HepG2 (cell line): ENCODE measurements around the gene ADARB1. TPM values are rescaled to one million over a fixed set of nuclear protein-coding genes. Genes with fewer than 3 reads are reported as not detected.

Experiments used
- CENPT ChIP-seq: sonication (generic); formaldehyde crosslinking; IDR thresholded peaks from 2 replicates; pipeline ENCODE4 v1.8.0; 2022; ENCODE audit warnings: low read depth, mild to moderate bottlenecking, moderate library complexity, missing genetic modification reagents
- EED ChIP-seq: sonication (generic); formaldehyde crosslinking; IDR thresholded peaks from 2 replicates; pipeline ENCODE4 v1.5.0; 2020; ENCODE audit warnings: mild to moderate bottlenecking, missing genetic modification reagents
- FOSL2 ChIP-seq: sonication (generic); formaldehyde crosslinking; IDR thresholded peaks from 2 replicates; pipeline ENCODE4 v1.4.0; 2020; ENCODE audit warnings: missing genetic modification reagents
- GZF1 ChIP-seq: sonication (generic); formaldehyde crosslinking; IDR thresholded peaks from 2 replicates; pipeline ENCODE4 v1.5.1; 2020; ENCODE audit warnings: mild to moderate bottlenecking, missing genetic modification reagents
- HHEX ChIP-seq: IDR thresholded peaks from 2 replicates; pipeline ENCODE4 v1.6.1; 2016; ENCODE audit warnings: control low read depth
- MLLT10 ChIP-seq: sonication (generic); formaldehyde crosslinking; IDR thresholded peaks from 2 replicates; pipeline ENCODE4 v1.4.0; 2020; ENCODE audit warnings: missing genetic modification reagents
- PATZ1 ChIP-seq: sonication (generic); formaldehyde crosslinking; IDR thresholded peaks from 2 replicates; pipeline ENCODE4 v1.4.0; 2020; ENCODE audit warnings: missing genetic modification reagents
- SIN3A ChIP-seq: IDR thresholded peaks from 2 replicates; pipeline ENCODE4 v1.6.1; 2011; ENCODE audit warnings: low read depth, mild to moderate bottlenecking, control low read depth, low read length, borderline replicate concordance
- ZNF138 ChIP-seq: sonication (generic); formaldehyde crosslinking; IDR thresholded peaks from 2 replicates; pipeline ENCODE4 v1.5.0; 2020; ENCODE audit warnings: mild to moderate bottlenecking, low read depth, missing genetic modification reagents
- ZNF225 ChIP-seq: sonication (generic); formaldehyde crosslinking; IDR thresholded peaks from 2 replicates; pipeline ENCODE4 v1.4.0; 2020; ENCODE audit warnings: mild to moderate bottlenecking, missing genetic modification reagents
- ZNF256 ChIP-seq: sonication (generic); formaldehyde crosslinking; conservative IDR thresholded peaks from 2 replicates; pipeline ENCODE4 v1.4.0; 2020; ENCODE audit warnings: missing genetic modification reagents
- ZNF282 ChIP-seq: fragments of 450-650 bp; IDR thresholded peaks from 2 replicates; pipeline ENCODE4 v1.6.1; 2018; ENCODE audit not compliant: partially characterized antibody
- ZNF619 ChIP-seq: sonication (generic); formaldehyde crosslinking; IDR thresholded peaks from 2 replicates; pipeline ENCODE4 v1.4.0; 2020; ENCODE audit warnings: mild to moderate bottlenecking, missing genetic modification reagents
- ZNF772 ChIP-seq: sonication (generic); formaldehyde crosslinking; IDR thresholded peaks from 2 replicates; pipeline ENCODE4 v1.5.0; 2020; ENCODE audit warnings: mild to moderate bottlenecking, missing genetic modification reagents
- ZNF773 ChIP-seq: sonication (generic); formaldehyde crosslinking; IDR thresholded peaks from 2 replicates; pipeline ENCODE4 v1.4.0; 2020; ENCODE audit warnings: missing genetic modification reagents, borderline replicate concordance
- polyA plus RNA-seq, 8 experiments: library from polyadenylated mRNA; depleted of rRNA in 3 of 8; stranded (reverse) in 7 of 8; unstranded in 1 of 8; fragments of >200 nt; fragmentation: Illumina TruSeq in 4 of 8; extraction: Trizol in 4 of 8; gene quantifications; 2 replicates each; pipeline versions ENCODE4 v1.2.1 to v1.2.3, GENCODE V29; 2011 to 2016; ENCODE audit warnings: low read depth in 4 of 8, missing spikeins in 1 of 8, mixed read lengths in 1 of 8; ENCODE audit not compliant: insufficient read depth in 1 of 8
- total RNA-seq, 5 experiments: library from RNA; depleted of rRNA; stranded (reverse); fragments of >200 nt; fragmentation: Illumina TruSeq; extraction: Trizol; gene quantifications; 2 replicates each; pipeline ENCODE4 v1.2.3, GENCODE V29; 2016; ENCODE audit warnings: low read depth in 1 of 5
- TF ChIP-seq, protein P1 (sequence below), 2 experiments: fragments of 450-650 bp in 1 of 2; sonication (generic) in 1 of 2; formaldehyde crosslinking in 1 of 2; IDR thresholded peaks; 2 replicates each; pipeline versions ENCODE4 v1.6.1 to v1.8.0; 2016 to 2022; ENCODE audit warnings: antibody characterized with exemption in 1 of 2, mild to moderate bottlenecking in 1 of 2, missing genetic modification reagents in 1 of 2
- TF ChIP-seq, protein P2 (sequence below): sonication (generic); formaldehyde crosslinking; conservative IDR thresholded peaks from 2 replicates; pipeline ENCODE4 v1.4.0; 2020; ENCODE audit warnings: missing genetic modification reagents

ADARB1 gene
- total and polyA plus RNA-seq, 2 of the 13 experiments (the other 11 are each of a cell fraction or from before 2014, with no cell fraction given) = 6.6 to 10.0 TPM

DNA sequence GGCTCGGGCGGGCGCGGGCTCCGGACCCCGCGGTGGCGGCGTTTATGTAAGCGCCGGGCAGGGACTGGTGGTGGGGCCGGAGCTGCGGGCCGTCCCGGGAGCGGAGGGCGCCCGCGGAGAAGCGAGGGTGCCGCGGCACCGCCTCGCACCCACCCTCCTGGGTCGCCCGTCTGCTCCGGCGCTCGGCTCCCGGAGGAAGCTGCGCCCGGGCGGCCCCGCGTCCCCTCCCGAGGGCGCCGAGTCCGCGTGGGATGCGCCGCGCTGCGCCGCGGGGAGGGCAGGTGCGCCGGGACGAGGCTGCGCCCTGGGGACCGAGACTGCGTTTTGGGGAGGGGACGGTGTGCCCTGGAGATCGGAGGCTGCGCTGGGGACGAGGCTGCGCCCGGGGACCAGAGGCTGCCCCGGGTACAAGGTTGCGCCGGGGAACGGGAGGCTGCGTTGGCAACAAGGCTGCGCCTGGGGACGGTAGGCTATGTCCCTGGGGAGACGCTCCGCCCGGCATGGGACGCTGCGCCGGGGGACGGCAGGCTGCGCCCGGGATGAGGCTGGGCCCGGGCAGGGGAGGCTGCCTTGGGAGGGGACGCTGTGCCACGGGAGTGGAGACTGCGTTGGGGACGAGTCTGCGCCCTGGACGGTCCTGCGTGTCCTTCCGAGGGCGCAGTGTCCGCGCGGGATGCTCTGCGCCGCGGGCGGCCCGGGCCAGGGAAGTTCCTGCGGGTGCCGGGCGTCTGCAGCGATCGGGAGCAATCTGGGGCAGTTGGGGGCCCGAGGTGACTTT lies 627 bp downstream of the ADARB1 start (continued):
- TF ChIP-seq, protein P1, sequence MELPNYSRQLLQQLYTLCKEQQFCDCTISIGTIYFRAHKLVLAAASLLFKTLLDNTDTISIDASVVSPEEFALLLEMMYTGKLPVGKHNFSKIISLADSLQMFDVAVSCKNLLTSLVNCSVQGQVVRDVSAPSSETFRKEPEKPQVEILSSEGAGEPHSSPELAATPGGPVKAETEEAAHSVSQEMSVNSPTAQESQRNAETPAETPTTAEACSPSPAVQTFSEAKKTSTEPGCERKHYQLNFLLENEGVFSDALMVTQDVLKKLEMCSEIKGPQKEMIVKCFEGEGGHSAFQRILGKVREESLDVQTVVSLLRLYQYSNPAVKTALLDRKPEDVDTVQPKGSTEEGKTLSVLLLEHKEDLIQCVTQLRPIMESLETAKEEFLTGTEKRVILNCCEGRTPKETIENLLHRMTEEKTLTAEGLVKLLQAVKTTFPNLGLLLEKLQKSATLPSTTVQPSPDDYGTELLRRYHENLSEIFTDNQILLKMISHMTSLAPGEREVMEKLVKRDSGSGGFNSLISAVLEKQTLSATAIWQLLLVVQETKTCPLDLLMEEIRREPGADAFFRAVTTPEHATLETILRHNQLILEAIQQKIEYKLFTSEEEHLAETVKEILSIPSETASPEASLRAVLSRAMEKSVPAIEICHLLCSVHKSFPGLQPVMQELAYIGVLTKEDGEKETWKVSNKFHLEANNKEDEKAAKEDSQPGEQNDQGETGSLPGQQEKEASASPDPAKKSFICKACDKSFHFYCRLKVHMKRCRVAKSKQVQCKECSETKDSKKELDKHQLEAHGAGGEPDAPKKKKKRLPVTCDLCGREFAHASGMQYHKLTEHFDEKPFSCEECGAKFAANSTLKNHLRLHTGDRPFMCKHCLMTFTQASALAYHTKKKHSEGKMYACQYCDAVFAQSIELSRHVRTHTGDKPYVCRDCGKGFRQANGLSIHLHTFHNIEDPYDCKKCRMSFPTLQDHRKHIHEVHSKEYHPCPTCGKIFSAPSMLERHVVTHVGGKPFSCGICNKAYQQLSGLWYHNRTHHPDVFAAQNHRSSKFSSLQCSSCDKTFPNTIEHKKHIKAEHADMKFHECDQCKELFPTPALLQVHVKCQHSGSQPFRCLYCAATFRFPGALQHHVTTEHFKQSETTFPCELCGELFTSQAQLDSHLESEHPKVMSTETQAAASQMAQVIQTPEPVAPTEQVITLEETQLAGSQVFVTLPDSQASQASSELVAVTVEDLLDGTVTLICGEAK (IDR thresholded peaks at IDR 0.05) = no peak
- TF ChIP-seq, protein P1 (CRISPR knock-in tag; IDR thresholded peaks at IDR 0.05) = peak; percentile 52; the same call in 1 of the 2 replicates
- TF ChIP-seq ZNF619 (0 out of 2 replicates have a peak, but pooled peaks have one; percentile 30), ZNF282 (no peak), GZF1 (no peak), PATZ1 (CRISPR knock-in tag) (peak; percentile 47; the same call in 1 of the 2 replicates), FOSL2 (CRISPR knock-in tag) (peak; percentile 31; the same call in 1 of the 2 replicates), ZNF773 (CRISPR knock-in tag) (0 out of 2 replicates have a peak, but pooled peaks have one; percentile 43), ZNF772 (CRISPR knock-in tag) (peak; percentile 33; the same call in 1 of the 2 replicates), EED (CRISPR knock-in tag) (peak; percentile 59; the same call in 1 of the 2 replicates), CENPT (CRISPR knock-in tag) (0 out of 2 replicates have a peak, but pooled peaks have one; percentile 27), SIN3A (peak; percentile 7; the same call in 1 of the 2 replicates), HHEX (CRISPR knock-in tag) (no peak), ZNF225 (CRISPR knock-in tag) (peak; percentile 67; the same call in 1 of the 2 replicates), ZNF138 (CRISPR knock-in tag) (0 out of 2 replicates have a peak, but pooled peaks have one; percentile 59), MLLT10 (CRISPR knock-in tag) (no peak), ZNF256 (CRISPR knock-in tag) (0 out of 2 replicates have a peak, but pooled peaks have one; percentile 32)
- TF ChIP-seq, protein P2, sequence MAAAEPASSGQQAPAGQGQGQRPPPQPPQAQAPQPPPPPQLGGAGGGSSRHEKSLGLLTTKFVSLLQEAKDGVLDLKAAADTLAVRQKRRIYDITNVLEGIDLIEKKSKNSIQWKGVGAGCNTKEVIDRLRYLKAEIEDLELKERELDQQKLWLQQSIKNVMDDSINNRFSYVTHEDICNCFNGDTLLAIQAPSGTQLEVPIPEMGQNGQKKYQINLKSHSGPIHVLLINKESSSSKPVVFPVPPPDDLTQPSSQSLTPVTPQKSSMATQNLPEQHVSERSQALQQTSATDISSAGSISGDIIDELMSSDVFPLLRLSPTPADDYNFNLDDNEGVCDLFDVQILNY (CRISPR knock-in tag) = no peak
